OCI-M2 (cell line): Measurements from ENCODE around the gene GRAMD4.

ENCODE experiments used
- DNase-seq: peaks from one replicate; lab custom pipeline; 2025; ENCODE audit not compliant: unreplicated experiment; lab: John Stamatoyannopoulos, UW

Gene GRAMD4

DNA sequence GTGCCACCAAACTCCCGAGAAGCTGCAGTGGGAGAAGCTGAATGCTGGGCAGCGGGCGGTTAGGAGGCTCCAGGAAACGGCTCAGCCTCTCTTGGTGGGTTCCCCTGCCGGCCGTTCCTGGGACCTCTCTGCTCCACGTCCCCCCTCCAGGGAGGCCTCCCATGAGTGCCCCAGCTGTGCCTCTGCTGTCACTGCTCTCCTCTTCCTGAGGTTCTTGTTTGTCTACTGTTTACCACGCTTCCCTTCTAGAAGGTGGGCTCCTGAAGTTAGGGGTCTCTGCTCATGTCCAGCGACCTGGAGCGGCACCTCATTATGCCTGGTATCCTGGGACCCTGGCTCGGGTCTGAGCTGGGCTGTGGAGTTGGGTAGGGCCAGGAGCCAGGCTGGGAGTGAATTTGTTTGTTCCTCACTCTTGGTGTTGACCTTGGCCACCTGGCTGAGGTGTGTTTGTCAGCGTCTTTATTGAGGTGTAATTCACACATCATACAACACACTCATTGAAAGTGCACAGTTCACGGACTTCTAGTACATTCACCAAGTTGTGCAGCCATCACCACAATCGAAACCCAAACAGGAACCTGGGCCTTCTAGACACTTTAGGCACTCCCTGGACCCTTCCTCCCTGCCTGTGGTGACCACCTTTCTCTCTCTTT is 37.8 kb upstream of the GRAMD4 start:
- no peak for DNase-seq

DNA sequence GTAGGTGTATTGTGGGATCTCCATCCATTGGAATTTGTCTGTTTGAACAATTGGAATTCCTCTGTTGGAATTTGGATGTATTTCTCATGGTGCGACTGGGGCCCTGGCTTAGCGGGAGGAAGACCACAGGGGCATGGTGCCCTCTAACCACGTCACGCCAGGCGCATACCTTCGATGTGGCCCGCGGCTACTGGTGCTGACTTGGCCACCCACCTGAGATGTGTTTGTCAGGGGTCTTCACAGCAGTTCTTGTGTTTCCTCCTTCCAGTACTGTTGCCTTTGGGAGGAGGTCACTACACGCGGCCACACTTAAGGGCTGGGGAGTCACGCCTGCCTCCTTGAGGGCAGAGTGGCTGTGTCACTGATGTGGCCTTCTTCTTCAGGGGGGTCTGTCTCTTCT is 36.6 kb upstream of the GRAMD4 start:
- DNase-seq = no peak

DNA sequence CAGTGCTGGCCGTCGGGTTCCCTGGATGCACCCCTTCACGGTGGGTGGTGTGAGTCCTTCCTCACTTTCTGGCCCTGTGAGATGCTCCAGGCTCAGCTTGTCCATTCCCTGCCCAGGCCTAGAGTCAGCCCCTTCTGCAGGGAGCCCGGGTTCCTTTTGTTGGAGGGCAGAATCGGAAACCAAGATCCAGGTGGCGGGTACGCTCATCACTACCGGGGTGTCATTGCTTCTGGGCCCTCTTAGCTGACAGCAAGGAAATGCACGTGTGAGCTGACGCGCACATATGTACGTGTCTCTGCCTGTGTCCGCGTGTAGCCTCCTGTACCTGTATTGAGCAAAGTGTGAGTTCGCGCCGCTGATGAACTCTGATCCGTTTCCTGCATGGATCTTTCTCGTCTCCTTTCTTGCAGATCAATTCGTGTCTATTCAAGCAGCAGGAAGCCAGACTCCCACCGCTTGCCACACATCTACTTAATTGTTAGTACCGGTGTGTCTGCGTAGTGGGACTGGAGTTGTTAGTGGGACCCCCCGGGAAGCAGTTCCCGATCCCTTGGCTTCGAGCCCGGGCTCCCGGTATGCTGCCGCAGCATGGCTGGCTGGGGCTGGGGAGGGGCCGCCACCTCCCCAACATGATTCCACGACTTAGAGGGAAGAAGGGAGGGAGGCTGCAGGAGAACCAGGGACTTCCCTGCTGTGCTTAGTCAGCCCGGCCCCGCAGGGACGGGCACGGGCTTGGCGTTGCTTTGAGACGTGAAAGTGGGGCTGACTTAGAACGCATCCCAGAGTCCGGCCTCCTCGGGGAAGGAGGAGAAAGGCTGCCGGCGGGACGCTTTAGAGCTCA is 35.9 kb upstream of the GRAMD4 start:
- DNase-seq = no peak

GRCh38 chr22:46585340-46586122 is 34.7 kb upstream of the GRAMD4 start:
- no peak for DNase-seq

DNA sequence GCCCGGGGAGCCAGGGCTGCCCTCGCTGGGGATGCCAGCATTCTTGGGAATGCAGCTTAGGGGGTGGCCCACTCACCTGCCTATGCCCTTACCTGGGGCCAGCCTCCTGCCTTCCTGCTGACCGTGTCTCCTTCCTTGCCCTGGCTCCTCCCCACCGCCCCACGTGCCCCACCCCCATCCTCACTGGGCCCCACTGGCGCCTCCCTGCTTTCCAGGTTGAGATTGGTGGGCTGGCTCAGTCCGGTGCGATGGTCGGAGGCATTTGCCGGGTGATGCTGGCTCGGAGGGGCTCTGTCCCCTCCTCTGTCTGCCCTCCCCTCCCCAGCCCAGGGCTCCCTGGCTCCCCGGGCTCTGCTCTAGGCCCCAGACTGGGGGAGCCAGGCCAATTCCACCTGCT is 34.1 kb upstream of the GRAMD4 start:
- DNase-seq = no peak

DNA sequence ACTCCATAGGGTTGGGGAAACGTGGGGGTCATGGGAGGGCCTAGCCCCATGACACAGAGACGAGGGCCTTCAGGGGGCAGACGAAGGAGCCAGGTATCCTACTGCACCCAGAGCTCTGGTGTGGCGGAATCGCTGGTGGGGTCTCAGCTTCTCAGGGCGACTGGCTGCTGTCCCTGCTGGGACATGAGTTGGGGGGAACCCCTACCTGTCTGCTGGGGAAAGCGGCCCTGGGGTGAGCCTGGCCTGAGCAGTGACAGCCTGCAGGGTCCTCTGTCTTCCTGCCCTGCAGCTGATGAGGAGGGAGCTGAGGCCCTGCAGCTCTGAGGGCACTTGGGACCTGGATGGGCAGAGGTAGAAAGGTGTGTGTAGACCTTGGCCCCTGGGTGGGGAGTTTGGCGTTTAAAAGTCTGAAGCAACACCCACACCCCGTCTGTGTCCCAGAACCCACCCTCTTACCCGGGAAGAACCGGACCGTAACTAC is 33.6 kb upstream of the GRAMD4 start:
- DNase-seq = no peak

DNA sequence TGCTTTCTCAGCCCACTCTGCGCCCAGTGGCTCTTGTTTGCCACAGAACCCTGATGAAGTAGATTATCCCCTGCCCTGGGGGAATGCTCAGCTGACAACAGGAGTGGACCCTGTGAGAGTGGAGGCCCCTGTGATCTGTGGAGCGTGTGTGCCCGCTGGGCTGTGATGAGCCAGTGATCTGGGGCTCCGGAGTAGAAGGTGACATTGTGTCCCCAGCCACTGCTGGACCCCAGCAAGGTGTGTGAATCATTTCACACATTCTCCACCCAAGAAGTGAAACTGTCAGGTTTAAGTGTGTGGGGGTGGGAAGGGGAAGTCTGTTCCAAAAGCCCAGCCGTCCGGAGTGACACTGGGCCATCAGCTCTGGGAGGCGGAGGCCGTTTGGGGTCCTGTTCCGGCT is 33.1 kb upstream of the GRAMD4 start:
- no peak for DNase-seq

- no peak for DNase-seq
Measured at GRCh38 chr22:46587492-46588278, 32.5 kb upstream of the GRAMD4 start.

DNA sequence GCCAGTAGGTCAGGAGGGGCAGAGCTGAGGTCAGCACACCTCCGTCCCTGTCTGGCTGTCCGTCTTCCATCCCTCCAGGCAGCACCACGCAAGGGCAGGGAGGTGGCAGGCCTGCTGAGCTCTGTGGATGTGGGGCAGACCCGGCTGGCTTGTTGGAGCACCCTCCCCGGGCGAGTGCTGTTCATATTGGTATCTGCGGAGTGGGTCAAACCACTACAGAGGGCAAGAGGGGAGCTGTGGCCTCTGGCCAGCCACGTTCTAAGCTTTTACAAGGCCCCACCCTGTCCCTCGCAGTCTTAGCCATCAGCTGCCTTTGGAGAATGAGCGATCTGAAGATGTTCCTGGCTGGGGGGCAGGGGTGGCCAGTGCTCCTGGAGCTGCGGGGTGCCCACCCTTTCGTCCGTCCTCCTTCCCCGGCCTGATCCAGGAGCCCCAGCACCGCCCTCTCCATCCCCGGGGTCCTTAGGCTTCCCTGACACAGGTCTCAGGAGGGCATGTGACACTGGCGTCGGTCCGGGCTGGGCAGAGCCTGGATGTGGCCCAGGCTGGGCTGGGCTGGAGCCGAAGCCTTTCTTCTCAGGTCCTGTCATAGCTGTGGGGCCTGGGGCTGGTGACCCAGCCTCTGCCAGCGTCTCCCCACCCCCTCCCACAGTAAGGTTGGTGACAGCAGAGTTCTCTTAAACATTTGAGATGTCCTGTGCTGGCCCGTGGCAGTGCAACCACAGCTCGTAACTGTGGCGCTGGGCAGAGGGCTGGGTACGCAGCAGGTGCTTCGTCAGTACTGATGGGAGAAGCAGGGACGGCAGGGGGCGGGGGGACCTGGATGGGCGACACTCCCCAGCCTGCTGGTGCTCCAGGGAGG is 31.7 kb upstream of the GRAMD4 start:
- DNase-seq = no peak

GRCh38 chr22:46589141-46589748 is 30.9 kb upstream of the GRAMD4 start:
- DNase-seq = no peak

DNA sequence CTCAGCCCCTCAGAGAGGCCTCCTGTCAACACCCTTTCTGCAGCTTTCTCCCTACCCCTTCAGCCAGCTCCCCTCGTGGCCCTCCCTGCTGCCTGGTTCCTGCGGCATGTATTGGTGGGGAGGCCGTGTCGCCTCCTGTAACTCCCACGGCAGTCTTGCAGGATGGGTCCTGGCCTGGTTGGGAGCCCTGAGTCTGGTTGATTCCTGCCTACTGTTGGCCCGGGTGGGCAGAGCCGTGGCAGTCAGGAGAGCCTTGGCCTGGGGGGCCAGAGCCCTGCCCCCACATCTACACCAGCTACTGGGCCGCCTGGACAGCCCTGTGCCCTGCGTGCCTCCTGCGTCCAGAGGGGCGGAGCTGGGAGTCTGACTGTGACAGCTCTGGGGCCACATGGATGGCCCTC is 30.3 kb upstream of the GRAMD4 start:
- DNase-seq = no peak

GRCh38 chr22:46590334-46590733 is 29.9 kb upstream of the GRAMD4 start:
- DNase-seq = no peak

- DNase-seq = no peak
Measured at GRCh38 chr22:46591930-46592329, 28.3 kb upstream of the GRAMD4 start.

DNA sequence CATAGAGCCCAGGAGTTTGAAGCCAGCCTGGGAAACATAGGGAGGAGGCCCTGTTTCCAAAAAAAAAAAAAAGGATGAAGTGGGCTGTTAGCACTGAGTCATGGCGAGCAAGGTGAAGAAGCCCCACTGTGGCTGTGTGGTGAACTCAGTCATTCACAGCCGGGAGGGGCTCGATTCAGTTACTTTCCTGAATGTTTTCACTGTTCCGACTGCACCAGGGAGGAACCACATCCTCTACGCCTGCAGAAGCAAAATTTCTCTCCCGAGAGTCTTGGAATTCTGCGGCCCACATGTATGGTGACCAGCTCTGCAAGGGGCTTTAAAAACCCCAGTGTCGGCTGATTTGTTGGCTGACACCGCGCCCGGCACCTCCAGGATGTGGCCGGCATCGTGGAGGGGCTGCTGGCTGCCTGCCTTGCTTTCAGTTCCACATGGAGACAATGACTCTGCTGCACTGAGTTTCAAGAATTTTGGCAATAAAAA is 27.8 kb upstream of the GRAMD4 start:
- DNase-seq = no peak

- no peak for DNase-seq
Measured at GRCh38 chr22:46593211-46593681, 26.9 kb upstream of the GRAMD4 start.

DNA sequence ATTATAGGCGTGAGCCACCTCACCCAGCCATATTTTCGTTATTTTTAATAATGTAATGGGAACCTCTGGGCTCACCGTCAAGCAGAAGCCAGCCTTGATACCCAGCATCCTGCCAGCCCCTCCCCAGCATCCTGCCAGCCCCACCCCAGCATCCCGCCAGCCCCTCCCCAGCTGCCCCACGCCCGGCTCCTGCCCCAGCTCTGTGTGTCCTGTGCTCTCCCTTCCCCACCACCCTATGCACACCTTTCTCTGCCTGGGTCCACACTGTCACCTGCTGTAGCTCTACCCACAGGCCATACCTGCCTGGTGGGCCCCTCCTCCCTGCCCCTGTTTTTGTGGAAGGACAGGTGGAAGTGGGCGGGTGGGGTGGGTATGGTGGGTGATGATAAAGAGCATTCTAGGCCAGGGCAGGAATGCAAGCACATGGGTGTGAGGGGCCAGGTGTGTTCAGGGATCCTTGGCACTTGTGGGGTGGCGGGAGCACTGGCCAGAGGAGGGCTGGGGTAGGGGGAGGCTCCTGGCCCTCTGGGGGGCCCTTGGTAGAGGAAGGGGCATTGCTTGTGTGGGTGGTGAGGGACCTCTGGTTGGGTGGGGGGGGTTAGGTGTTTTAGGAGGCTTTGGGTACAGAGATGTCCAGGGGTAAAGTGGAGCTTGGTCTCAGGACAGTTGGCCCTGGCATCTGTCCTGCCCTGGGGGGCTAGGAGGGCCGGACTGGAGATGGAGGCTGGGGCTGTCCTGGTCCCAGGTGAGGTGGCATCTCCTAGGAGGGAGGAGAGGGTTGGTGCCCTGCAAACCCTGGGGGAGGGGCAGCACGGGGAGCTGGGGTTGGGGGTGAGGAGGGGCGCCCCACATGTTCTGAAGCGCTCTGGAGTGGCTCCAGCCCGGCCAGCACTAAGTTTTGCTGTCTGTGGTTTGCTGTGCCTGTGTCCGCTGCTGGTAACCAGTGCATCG is 25.9 kb upstream of the GRAMD4 start:
- no peak for DNase-seq

DNA sequence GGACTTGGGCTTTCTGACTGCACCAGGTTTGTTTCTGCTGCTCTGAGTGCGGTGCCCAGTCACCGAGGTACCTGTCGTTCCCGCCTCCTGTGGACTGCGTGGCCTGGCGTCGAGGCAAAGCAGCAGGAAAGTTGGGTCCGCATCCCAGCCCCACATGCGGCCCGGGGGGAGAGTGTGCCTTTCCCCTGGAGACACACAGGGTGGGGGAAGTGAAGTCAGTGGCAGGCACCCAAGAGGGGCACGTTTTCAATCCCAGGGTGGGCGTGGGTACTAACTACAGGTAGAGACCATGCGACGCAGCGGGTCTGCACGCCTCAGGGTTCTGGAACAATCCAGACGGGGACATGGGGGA is 25.3 kb upstream of the GRAMD4 start:
- no peak for DNase-seq

DNA sequence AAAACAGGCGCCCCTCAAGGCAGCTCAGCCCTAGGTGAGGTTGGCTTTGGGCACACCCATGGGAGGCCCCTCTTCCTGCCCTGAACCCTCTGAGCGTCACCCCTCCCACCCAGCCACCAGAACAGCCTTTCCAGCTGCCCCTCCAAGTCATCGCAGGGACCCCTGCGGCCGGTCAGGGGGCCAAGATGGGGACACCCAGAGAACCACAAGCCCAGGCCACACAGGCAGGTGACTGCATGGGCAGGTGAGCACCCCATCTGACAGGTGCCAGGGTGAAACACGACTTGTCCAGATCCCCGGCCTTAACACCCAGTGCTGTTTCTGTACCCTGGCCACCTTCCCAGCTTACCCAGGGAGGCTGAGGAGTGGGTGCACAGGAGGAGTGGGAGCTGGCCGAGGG is 24.6 kb upstream of the GRAMD4 start:
- DNase-seq = no peak
